Astrocyte of the hippocampus (primary cell): ENCODE measurements around the gene PRTG.
"Not testable (repeated sequence)": the region's sequence is repeated elsewhere in the genome, so short reads cannot be mapped to it uniquely, and the experiment has no call there.

ENCODE experiments used
- DNase-seq: peaks from one replicate; pipeline ENCODE4 v3.0.0; 2011; ENCODE audit warnings: low read depth, low spot score

PRTG gene

DNA sequence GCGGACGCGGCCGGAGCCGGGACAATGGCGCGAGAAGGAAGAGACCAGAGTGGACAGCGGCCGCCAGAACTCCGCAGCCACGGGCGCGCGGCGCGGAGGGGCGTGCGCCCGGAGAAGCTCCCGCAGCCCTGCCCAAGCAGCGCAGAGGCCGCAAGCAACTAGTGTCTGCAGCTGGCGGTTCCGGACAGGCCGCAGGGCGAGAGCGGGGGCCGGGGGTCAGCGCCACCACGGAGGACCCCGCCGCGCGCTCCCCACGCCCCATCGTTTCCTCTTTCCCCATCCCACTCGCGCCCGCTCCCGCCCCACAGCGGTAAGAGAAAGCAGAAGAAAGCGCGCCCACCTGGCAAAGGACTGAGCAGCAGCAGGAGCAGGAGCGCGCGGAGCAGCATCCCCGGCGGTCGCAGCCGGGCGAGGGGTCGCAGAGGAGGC is 440 bp downstream of the PRTG start:
- no peak for DNase-seq

GRCh38 chr15:55741833-55742497 is 987 bp downstream of the PRTG start:
- DNase-seq = peak; percentile 51

DNA sequence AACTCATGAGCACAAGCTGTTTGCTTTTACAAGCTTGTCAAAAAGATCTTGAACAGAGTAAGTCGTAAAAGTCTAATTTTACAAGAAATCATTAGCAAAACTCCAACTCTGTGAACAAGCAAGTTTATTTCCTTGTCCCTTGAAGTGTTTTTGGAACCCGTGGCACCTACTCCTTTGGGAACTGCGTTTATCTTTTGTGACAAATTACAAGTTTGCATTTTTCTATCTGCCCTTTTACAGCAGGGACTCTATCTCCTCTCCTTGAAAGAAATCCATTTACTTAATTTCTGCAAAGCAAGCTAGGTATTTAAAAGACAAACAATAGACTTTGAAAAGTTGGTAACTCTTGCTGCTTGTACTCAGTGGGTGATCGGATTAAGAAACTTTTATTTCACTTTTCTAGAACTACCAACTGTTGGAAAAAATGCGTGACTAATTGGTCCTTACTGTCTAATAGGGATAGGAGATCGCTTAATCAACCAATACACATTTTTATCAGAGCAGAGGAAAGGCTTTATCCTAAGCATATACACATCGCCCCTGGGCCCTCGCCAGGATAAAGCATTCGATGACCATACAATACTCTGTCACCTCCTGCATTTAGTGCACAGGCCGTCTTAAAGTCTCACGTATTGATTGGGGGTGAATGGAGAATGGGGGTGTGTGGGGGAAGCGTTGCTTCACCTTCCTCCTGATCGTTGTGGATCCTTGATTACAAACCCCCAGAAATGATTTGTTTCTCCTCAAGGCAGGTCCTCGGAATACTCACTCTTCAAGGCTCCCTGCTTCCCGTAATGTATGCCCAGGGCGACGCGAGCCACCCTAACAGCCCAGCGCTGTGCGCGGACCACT is 1.7 kb downstream of the PRTG start:
- DNase-seq = no peak

- DNase-seq = no peak
These were observed 2.5 kb downstream of the PRTG start for GRCh38 chr15:55740359-55740878.

GRCh38 chr15:55739641-55740040 is 3.3 kb downstream of the PRTG start:
- DNase-seq = no peak

- DNase-seq = no peak
These were observed 4.2 kb downstream of the PRTG start for GRCh38 chr15:55738715-55739114.

DNA sequence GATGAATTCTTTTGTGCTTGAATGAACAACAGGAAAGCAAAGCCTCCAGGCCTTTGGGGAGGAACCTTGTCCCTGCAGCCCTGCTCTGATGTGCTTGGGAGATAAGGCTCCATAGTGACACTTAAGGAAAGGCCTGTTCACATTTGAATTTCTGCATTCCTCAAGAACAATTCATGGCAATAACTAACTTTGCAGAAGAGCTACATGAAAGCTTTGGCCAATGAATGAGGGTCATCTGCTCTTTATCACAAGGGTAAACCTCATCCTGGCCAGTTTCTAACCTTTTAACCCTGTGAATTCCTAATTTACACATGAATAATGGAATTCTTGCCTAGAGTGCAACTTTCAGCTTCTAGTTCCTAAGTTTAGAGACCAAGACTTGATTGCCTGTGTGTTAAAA is 5.6 kb downstream of the PRTG start:
- DNase-seq = peak; percentile 13

DNA sequence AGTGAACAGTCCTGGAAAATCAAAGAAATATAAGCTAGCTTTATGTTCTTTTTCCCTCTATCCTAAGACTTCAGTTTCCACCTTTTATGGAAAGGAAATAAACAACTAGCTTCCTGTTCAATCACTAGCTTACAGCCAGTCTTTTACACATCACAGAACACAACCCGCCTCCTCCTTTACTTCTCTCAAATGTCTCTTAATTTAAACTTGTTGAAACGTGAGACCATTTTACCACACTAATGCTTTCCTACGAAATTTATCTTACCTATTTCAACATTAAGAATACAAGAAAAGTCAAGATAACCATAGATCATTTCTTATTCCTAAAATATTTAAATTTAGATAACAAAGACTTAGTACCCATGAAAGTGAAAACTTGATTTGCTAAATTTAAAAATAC is 6.2 kb downstream of the PRTG start:
- DNase-seq = no peak

- no peak for DNase-seq
These were observed 8.3 kb downstream of the PRTG start for GRCh38 chr15:55734641-55735040.

DNA sequence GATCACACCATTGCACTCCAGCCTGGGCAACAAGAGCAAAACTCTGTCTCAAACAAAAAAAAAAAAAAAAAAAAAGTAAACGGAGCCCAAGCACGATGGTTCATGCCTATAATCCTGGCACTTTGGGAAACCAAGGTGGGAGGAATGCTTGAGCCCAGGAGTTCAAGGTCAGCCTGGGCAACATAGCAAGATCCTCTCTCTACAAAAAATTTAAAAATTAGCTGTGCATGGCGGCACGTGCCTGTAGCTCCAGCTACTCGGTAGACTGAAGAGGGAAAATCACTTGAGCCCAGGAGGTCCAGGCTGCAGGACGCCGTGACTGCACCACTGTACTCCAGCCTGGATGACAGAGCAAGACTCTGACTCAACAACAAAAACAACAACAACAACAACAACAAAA is 9.5 kb downstream of the PRTG start:
- not testable (repeated sequence) for DNase-seq

- DNase-seq = no peak
These were observed 21.3 kb downstream of the PRTG start for GRCh38 chr15:55721554-55722185.

- no peak for DNase-seq
These were observed 27.4 kb downstream of the PRTG start for GRCh38 chr15:55715355-55716076.

GRCh38 chr15:55714064-55714463 is 28.9 kb downstream of the PRTG start:
- DNase-seq = no peak

DNA sequence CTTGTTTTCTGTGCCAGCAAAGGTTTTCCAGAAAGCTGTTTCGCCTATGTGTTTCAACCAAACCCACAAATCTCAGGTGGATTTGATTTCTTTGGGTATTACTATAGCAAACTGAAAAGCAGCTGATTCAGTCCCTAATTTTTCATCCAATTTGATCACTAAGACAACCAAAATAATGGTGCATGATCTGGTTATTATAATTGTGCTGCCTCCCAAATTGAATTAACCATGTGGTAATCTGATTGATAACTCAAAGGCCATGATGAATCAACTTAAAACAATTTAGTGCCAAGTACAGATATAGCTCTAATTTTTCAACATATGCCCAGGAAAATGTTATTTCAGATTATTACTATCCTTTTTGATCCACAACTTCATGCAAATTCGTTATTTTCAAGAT is 30.6 kb downstream of the PRTG start:
- no peak for DNase-seq

GRCh38 chr15:55710286-55710685 is 32.7 kb downstream of the PRTG start:
- DNase-seq = peak; percentile 6

GRCh38 chr15:55709458-55709857 is 33.5 kb downstream of the PRTG start:
- no peak for DNase-seq

DNA sequence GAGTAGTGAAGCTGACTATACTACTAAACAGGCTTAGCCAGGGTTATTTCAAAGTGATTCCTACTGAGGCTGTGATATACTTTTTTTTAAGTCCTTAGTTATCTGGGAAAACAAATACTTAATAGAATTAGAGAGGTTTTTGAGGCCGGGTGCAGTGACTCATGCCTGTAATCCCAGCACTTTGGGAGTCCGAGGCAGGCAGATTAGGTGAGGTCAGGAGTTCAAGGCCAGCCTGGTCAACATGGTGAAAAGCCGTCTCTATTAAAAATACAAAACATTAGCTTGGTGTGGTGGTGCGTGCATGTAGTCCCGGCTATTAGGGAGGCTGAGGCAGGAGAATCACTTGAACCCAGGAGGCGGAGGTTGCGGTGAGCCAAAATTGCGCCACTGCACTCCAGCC is 34.2 kb downstream of the PRTG start:
- DNase-seq = no peak

- no peak for DNase-seq
These were observed 35.0 kb downstream of the PRTG start for GRCh38 chr15:55707951-55708350.

DNA sequence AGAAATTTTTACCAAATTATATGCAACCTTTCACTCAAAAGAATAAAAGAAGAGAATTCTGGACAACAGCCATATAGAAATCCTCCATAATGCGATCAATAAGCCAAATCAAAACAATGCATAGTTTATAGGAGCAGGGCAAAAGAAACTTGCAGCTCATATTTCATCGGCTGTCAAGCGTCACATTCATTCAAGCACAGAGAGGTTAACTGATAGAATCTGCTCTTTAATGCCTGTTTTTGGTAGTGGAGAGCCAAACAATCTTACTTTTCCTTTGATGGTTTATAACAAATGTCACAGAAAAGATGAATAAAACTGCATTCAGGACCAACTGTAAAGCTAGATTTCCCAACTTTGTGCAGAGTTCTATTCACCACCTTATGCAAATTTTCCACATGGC is 35.4 kb downstream of the PRTG start:
- DNase-seq = no peak

GRCh38 chr15:55703873-55704301 is 39.1 kb downstream of the PRTG start:
- DNase-seq = peak; percentile 73

DNA sequence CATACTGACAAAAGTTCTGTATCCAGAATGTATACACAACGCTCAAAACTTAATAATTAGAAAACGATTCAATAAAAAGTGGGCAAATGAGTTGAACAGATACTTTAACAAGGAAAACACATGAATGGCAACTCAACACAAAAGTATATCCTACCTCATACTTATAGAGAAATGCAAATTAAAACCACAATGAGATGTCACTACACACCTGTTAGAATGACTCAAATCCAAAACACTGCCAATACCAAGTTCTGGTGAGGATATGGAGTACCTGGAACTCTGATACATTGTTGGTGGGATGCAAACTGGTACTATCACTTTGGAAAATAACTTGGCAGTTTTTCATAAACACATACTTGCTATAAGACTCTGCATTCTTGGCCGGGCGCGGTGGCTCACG is 42.1 kb downstream of the PRTG start:
- DNase-seq = no peak

DNA sequence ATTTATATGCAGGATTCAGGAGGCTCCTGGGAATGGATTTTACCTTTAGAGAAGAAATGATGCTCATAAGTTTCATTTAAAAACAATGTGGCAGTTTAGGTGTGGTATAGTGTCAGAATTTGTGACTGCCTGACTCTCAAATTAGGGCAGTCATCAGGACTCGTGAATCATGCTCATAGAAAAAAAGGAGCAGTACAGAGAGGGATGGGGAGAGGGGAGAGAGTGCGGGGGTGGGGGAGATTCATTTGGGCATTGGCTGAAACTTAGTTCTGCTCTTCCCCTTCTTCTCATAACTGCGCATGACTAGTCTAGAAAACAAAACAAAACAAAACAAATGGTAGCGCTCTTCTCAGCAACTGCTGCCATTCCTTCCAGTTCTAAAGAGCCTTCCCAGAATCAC is 44.3 kb downstream of the PRTG start:
- no peak for DNase-seq
